ENCODE data around the gene MMP20. TPM values are rescaled to one million over a fixed set of nuclear protein-coding genes. Genes with fewer than 3 reads are reported as not detected.
A peak's percentile ranks its signal among the peaks of the same experiment; 100 is the strongest.

Gene MMP20
- polyA plus RNA-seq, 1 of the 3 experiments (the other 2 are of a cell fraction): not detected

DNA sequence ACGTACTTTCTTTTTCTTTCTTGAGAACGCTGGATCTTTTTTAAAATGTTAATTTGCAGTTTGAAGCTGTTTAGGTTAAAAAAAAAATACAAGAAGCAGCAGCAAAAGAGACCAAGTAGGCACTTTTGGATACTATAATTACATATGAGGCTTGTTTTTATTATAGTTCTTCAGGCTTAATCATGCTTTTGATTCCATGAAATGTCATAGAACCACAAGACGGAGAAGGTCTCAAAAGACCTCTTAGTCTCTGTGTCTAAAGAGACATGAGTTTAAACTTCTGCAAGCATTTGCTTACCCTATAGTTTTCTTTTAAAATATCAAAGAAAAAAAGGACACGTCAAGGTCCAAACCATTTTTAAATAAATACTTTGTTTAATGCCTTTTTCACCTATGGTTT is 18.8 kb upstream of the MMP20 start:
- no peaks in the 10 kb centered on the region for H3K27me3 ChIP-seq (ENCODE audit: insufficient read depth)
- H3K4me2 ChIP-seq: no peak overlapping the region
- no peaks in the 10 kb centered on the region for H3K9me3 ChIP-seq
- no peak overlapping the region for H3K9ac ChIP-seq
- H4K20me1 ChIP-seq (ENCODE audit: insufficient read depth): no peaks in the 10 kb centered on the region
- ChIA-PET CTCF (no interaction called here), POLR2A (no interaction called here)
- WGBS (ENCODE audit: low lambda C conversion rate): 61% methylated on average over 4 of the region's 4 CpGs
- peaks cover 0 to 6% of the 10 kb centered on the region in 2 experiments; a peak in 1 of 4 replicates for H3K4me1 ChIP-seq (ENCODE audit: control insufficient read depth in 1 of 2, insufficient read depth in 2 of 2, low read depth in 1 of 2, low read length in 1 of 2)
- DNase-seq: no peak
- H3K4me3 ChIP-seq (ENCODE audit: low read depth in 2 of 2, low read length in 1 of 2): no peak overlapping the region
- H2AFZ ChIP-seq (ENCODE audit: low read depth): peak overlapping the region; percentile 39; the same call in 1 of the 2 replicates
- H3K9me2 ChIP-seq: no peaks in the 10 kb centered on the region
- H3K36me3 ChIP-seq (replicated peaks in 1 of 2; ENCODE audit: control insufficient read depth in 1 of 2, insufficient read depth in 2 of 2, low read length in 1 of 2): no peaks in the 10 kb centered on the region
- no peak for TF ChIP-seq TEAD4 (IDR thresholded peaks at IDR 0.05; ENCODE audit: borderline replicate concordance, insufficient read depth)
- TF ChIP-seq, protein P1, sequence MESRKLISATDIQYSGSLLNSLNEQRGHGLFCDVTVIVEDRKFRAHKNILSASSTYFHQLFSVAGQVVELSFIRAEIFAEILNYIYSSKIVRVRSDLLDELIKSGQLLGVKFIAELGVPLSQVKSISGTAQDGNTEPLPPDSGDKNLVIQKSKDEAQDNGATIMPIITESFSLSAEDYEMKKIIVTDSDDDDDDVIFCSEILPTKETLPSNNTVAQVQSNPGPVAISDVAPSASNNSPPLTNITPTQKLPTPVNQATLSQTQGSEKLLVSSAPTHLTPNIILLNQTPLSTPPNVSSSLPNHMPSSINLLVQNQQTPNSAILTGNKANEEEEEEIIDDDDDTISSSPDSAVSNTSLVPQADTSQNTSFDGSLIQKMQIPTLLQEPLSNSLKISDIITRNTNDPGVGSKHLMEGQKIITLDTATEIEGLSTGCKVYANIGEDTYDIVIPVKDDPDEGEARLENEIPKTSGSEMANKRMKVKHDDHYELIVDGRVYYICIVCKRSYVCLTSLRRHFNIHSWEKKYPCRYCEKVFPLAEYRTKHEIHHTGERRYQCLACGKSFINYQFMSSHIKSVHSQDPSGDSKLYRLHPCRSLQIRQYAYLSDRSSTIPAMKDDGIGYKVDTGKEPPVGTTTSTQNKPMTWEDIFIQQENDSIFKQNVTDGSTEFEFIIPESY (IDR thresholded peaks at IDR 0.05; ENCODE audit: borderline replicate concordance, low read depth): no peak
- TF ChIP-seq, protein P2, sequence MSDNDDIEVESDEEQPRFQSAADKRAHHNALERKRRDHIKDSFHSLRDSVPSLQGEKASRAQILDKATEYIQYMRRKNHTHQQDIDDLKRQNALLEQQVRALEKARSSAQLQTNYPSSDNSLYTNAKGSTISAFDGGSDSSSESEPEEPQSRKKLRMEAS (IDR thresholded peaks at IDR 0.05; ENCODE audit: low read depth): no peak
- no peak for TF ChIP-seq TCF12 (IDR thresholded peaks at IDR 0.05)
- TF ChIP-seq, protein P3, sequence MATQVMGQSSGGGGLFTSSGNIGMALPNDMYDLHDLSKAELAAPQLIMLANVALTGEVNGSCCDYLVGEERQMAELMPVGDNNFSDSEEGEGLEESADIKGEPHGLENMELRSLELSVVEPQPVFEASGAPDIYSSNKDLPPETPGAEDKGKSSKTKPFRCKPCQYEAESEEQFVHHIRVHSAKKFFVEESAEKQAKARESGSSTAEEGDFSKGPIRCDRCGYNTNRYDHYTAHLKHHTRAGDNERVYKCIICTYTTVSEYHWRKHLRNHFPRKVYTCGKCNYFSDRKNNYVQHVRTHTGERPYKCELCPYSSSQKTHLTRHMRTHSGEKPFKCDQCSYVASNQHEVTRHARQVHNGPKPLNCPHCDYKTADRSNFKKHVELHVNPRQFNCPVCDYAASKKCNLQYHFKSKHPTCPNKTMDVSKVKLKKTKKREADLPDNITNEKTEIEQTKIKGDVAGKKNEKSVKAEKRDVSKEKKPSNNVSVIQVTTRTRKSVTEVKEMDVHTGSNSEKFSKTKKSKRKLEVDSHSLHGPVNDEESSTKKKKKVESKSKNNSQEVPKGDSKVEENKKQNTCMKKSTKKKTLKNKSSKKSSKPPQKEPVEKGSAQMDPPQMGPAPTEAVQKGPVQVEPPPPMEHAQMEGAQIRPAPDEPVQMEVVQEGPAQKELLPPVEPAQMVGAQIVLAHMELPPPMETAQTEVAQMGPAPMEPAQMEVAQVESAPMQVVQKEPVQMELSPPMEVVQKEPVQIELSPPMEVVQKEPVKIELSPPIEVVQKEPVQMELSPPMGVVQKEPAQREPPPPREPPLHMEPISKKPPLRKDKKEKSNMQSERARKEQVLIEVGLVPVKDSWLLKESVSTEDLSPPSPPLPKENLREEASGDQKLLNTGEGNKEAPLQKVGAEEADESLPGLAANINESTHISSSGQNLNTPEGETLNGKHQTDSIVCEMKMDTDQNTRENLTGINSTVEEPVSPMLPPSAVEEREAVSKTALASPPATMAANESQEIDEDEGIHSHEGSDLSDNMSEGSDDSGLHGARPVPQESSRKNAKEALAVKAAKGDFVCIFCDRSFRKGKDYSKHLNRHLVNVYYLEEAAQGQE (IDR thresholded peaks at IDR 0.05; ENCODE audit: low read depth, low read length): no peak
- no peak for TF ChIP-seq SIN3A (IDR thresholded peaks at IDR 0.05; ENCODE audit: borderline replicate concordance, low read depth, low read length)
- no peak for TF ChIP-seq CHD2 (IDR thresholded peaks at IDR 0.05; ENCODE audit: low read length, partially characterized antibody)
- H3K27ac ChIP-seq (ENCODE audit: low read depth in 2 of 2, low read length in 1 of 2): no peak overlapping the region
- H3K79me2 ChIP-seq (ENCODE audit: insufficient read depth): no peaks in the 10 kb centered on the region
- no peaks in the 10 kb centered on the region for H3F3A ChIP-seq (replicated peaks; ENCODE audit: insufficient read depth)

DNA sequence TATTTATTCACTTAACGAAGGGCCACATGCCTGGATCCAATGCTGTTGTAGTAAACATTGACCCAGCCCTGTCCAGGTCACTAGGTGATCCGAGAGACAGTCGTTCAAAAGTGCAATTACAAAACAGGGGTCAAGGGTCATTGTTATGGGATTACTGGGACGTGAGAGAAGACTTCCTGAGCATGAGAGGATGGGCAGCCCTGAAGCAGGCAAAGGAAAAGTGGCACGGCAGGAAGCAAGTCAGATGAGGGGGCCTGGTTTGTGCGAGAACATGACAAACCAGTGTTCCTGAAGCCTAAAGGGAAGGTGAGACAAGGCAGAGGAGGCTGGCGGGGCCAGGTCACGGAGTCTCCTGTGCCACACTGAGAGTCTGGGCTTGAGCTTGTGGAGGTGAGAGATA is 15.8 kb upstream of the MMP20 start:
- no peak for DNase-seq
- ChIA-PET CTCF (interaction anchor here (1.0 kb wide), 1 partner anchor 12 kb away, joined by 3 read pairs; no protein-coding TSS in a partner anchor), POLR2A (no interaction called here)
- Histone ChIP-seq H3K9me2 (no peaks in the 10 kb centered on the region), H4K20me1 (ENCODE audit: insufficient read depth) (no peaks in the 10 kb centered on the region), H3K4me2 (no peak overlapping the region), H3K27me3 (ENCODE audit: insufficient read depth) (no peaks in the 10 kb centered on the region), H3K79me2 (ENCODE audit: insufficient read depth) (no peaks in the 10 kb centered on the region), H3K4me3 (ENCODE audit: low read depth in 2 of 2, low read length in 1 of 2) (no peak overlapping the region), H3K4me1 (ENCODE audit: control insufficient read depth in 1 of 2, insufficient read depth in 2 of 2, low read depth in 1 of 2, low read length in 1 of 2) (peaks cover 0 to 6% of the 10 kb centered on the region in 2 experiments; a peak in 1 of 4 replicates), H3F3A (replicated peaks; ENCODE audit: insufficient read depth) (no peaks in the 10 kb centered on the region), H2AFZ (ENCODE audit: low read depth) (no peak overlapping the region; the same call in 1 of the 2 replicates), H3K27ac (ENCODE audit: low read depth in 2 of 2, low read length in 1 of 2) (no peak overlapping the region), H3K9ac (no peak overlapping the region), H3K9me3 (no peaks in the 10 kb centered on the region), H3K36me3 (replicated peaks in 1 of 2; ENCODE audit: control insufficient read depth in 1 of 2, insufficient read depth in 2 of 2, low read length in 1 of 2) (no peaks in the 10 kb centered on the region)
- 51% methylated on average over 8 of the region's 8 CpGs for WGBS (ENCODE audit: low lambda C conversion rate)
- TF ChIP-seq RAD21 (IDR thresholded peaks at IDR 0.05; ENCODE audit: low read length): no peak
- no peak for TF ChIP-seq RCOR1 (IDR thresholded peaks at IDR 0.05; ENCODE audit: low read length)
- no peak for TF ChIP-seq ELF1 (IDR thresholded peaks at IDR 0.05)
- TF ChIP-seq, protein P1 (IDR thresholded peaks at IDR 0.05; ENCODE audit: borderline replicate concordance, low read depth): no peak

Data from SK-N-SH (cell line).